ENCODE measurements around the gene PPP3R2. TPM values are rescaled to one million over a fixed set of nuclear protein-coding genes. Genes with fewer than 3 reads are reported as not detected.

PPP3R2 gene
- total RNA-seq (2021) = not detected in 3 replicates
- Bru-seq, nascent RNA = not detected
- long read RNA-seq, experiment 1 = 0 reads
- long read RNA-seq, experiment 2 = 0 reads
- long read RNA-seq, experiment 3 = 0 reads

GRCh38 chr9:101594796-101595195, at the start of gene PPP3R2:
Gene PPP3R2, minus strand, starts transcription at chr9:101594969. Its CDS starts 48 bp downstream, at chr9:101594921.
- no peak for DNase-seq (ENCODE audit: low spot score)
- no peaks in the 10 kb centered on the region for H3K9me3 Mint-ChIP-seq
- H3K27me3 Mint-ChIP-seq (ENCODE audit: low read depth) = no peaks in the 10 kb centered on the region; the same call in 1 of the 2 replicates
- no peak within 1 kb of the TSS for H3K27ac Mint-ChIP-seq
- POLR2A ChIA-PET = no interaction called here
- no peak within 1 kb of the TSS for H3K4me3 Mint-ChIP-seq
- CTCF ChIA-PET = no interaction called here
- no peaks in the 10 kb centered on the region for H3K36me3 Mint-ChIP-seq
- no peak for ATAC-seq
- no peak for TF ChIP-seq ATF6 (CRISPR knock-in tag; IDR thresholded peaks at IDR 0.05)
- TF ChIP-seq ZNF138 (CRISPR knock-in tag; conservative IDR thresholded peaks at IDR 0.05) = no peak
- no peak for TF ChIP-seq ZNF317 (CRISPR knock-in tag; IDR thresholded peaks at IDR 0.05; ENCODE audit: borderline replicate concordance, low read depth)
- no peak for TF ChIP-seq ZNF396 (CRISPR knock-in tag; IDR thresholded peaks at IDR 0.05; ENCODE audit: borderline replicate concordance)
- TF ChIP-seq, protein P1, sequence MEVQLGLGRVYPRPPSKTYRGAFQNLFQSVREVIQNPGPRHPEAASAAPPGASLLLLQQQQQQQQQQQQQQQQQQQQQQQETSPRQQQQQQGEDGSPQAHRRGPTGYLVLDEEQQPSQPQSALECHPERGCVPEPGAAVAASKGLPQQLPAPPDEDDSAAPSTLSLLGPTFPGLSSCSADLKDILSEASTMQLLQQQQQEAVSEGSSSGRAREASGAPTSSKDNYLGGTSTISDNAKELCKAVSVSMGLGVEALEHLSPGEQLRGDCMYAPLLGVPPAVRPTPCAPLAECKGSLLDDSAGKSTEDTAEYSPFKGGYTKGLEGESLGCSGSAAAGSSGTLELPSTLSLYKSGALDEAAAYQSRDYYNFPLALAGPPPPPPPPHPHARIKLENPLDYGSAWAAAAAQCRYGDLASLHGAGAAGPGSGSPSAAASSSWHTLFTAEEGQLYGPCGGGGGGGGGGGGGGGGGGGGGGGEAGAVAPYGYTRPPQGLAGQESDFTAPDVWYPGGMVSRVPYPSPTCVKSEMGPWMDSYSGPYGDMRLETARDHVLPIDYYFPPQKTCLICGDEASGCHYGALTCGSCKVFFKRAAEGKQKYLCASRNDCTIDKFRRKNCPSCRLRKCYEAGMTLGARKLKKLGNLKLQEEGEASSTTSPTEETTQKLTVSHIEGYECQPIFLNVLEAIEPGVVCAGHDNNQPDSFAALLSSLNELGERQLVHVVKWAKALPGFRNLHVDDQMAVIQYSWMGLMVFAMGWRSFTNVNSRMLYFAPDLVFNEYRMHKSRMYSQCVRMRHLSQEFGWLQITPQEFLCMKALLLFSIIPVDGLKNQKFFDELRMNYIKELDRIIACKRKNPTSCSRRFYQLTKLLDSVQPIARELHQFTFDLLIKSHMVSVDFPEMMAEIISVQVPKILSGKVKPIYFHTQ (CRISPR knock-in tag; IDR thresholded peaks at IDR 0.05) = no peak
- no peak for TF ChIP-seq TEAD1 (CRISPR knock-in tag; IDR thresholded peaks at IDR 0.05)
- TF ChIP-seq, protein P2, sequence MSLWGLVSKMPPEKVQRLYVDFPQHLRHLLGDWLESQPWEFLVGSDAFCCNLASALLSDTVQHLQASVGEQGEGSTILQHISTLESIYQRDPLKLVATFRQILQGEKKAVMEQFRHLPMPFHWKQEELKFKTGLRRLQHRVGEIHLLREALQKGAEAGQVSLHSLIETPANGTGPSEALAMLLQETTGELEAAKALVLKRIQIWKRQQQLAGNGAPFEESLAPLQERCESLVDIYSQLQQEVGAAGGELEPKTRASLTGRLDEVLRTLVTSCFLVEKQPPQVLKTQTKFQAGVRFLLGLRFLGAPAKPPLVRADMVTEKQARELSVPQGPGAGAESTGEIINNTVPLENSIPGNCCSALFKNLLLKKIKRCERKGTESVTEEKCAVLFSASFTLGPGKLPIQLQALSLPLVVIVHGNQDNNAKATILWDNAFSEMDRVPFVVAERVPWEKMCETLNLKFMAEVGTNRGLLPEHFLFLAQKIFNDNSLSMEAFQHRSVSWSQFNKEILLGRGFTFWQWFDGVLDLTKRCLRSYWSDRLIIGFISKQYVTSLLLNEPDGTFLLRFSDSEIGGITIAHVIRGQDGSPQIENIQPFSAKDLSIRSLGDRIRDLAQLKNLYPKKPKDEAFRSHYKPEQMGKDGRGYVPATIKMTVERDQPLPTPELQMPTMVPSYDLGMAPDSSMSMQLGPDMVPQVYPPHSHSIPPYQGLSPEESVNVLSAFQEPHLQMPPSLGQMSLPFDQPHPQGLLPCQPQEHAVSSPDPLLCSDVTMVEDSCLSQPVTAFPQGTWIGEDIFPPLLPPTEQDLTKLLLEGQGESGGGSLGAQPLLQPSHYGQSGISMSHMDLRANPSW (CRISPR knock-in tag; conservative IDR thresholded peaks at IDR 0.05; ENCODE audit: low read depth) = no peak
- TF ChIP-seq SMAD4 (CRISPR knock-in tag; IDR thresholded peaks at IDR 0.05) = no peak
- TF ChIP-seq ZMAT4 (CRISPR knock-in tag; IDR thresholded peaks at IDR 0.05) = no peak
- TF ChIP-seq, protein P3, sequence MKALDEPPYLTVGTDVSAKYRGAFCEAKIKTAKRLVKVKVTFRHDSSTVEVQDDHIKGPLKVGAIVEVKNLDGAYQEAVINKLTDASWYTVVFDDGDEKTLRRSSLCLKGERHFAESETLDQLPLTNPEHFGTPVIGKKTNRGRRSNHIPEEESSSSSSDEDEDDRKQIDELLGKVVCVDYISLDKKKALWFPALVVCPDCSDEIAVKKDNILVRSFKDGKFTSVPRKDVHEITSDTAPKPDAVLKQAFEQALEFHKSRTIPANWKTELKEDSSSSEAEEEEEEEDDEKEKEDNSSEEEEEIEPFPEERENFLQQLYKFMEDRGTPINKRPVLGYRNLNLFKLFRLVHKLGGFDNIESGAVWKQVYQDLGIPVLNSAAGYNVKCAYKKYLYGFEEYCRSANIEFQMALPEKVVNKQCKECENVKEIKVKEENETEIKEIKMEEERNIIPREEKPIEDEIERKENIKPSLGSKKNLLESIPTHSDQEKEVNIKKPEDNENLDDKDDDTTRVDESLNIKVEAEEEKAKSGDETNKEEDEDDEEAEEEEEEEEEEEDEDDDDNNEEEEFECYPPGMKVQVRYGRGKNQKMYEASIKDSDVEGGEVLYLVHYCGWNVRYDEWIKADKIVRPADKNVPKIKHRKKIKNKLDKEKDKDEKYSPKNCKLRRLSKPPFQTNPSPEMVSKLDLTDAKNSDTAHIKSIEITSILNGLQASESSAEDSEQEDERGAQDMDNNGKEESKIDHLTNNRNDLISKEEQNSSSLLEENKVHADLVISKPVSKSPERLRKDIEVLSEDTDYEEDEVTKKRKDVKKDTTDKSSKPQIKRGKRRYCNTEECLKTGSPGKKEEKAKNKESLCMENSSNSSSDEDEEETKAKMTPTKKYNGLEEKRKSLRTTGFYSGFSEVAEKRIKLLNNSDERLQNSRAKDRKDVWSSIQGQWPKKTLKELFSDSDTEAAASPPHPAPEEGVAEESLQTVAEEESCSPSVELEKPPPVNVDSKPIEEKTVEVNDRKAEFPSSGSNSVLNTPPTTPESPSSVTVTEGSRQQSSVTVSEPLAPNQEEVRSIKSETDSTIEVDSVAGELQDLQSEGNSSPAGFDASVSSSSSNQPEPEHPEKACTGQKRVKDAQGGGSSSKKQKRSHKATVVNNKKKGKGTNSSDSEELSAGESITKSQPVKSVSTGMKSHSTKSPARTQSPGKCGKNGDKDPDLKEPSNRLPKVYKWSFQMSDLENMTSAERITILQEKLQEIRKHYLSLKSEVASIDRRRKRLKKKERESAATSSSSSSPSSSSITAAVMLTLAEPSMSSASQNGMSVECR (CRISPR knock-in tag; IDR thresholded peaks at IDR 0.05; ENCODE audit: borderline replicate concordance) = no peak
- TF ChIP-seq ZNF423 (CRISPR knock-in tag; IDR thresholded peaks at IDR 0.05) = no peak
- TF ChIP-seq KAT7 (CRISPR knock-in tag; IDR thresholded peaks at IDR 0.05; ENCODE audit: borderline replicate concordance) = no peak
- TF ChIP-seq ZNF232 (CRISPR knock-in tag; IDR thresholded peaks at IDR 0.05) = no peak
- no peak for TF ChIP-seq PRDM15 (CRISPR knock-in tag; IDR thresholded peaks at IDR 0.05)
- TF ChIP-seq, protein P4, sequence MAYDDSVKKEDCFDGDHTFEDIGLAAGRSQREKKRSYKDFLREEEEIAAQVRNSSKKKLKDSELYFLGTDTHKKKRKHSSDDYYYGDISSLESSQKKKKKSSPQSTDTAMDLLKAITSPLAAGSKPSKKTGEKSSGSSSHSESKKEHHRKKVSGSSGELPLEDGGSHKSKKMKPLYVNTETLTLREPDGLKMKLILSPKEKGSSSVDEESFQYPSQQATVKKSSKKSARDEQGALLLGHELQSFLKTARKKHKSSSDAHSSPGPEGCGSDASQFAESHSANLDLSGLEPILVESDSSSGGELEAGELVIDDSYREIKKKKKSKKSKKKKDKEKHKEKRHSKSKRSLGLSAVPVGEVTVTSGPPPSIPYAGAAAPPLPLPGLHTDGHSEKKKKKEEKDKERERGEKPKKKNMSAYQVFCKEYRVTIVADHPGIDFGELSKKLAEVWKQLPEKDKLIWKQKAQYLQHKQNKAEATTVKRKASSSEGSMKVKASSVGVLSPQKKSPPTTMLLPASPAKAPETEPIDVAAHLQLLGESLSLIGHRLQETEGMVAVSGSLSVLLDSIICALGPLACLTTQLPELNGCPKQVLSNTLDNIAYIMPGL (CRISPR knock-in tag; IDR thresholded peaks at IDR 0.05) = no peak
- TF ChIP-seq ZNF263 (CRISPR knock-in tag; IDR thresholded peaks at IDR 0.05; ENCODE audit: low read depth) = no peak
- TF ChIP-seq ATF1 (CRISPR knock-in tag; IDR thresholded peaks at IDR 0.05) = no peak
- peaks cover 6% of the 10 kb centered on the region for H3K4me1 Mint-ChIP-seq
